Measurements from ENCODE around the gene IKBKE. TPM values are rescaled to one million over a fixed set of nuclear protein-coding genes. Genes with fewer than 3 reads are reported as not detected.
A peak's percentile ranks its signal among the peaks of the same experiment; 100 is the strongest.

The IKBKE gene
- total RNA-seq, 1 donor from 2014 or later, result 1.3 TPM

GRCh38 chr1:206537141-206537540 is 66.9 kb downstream of the IKBKE start:
- ATAC-seq (no peak), DNase-seq (ENCODE audit: low spot score) (no peak)

- DNase-seq (ENCODE audit: low spot score), result no peak
- no peak for ATAC-seq
These were observed 68.0 kb downstream of the IKBKE start for GRCh38 chr1:206538086-206538770.

- no peak for DNase-seq (ENCODE audit: low spot score)
- no peak for ATAC-seq
These were observed 68.8 kb downstream of the IKBKE start for GRCh38 chr1:206538901-206539640.

GRCh38 chr1:206540044-206540780 is 69.9 kb downstream of the IKBKE start:
- peak; percentile 90 for ATAC-seq
- peak; percentile 98 for DNase-seq (ENCODE audit: low spot score)

- ATAC-seq, result no peak
- DNase-seq (ENCODE audit: low spot score), result no peak
These were observed 71.1 kb downstream of the IKBKE start for GRCh38 chr1:206541236-206541833.

GRCh38 chr1:206544562-206545257 is 74.4 kb downstream of the IKBKE start:
- ATAC-seq, result peak; percentile 67

GRCh38 chr1:206545351-206545750 is 75.1 kb downstream of the IKBKE start:
- no peak for ATAC-seq
- DNase-seq (ENCODE audit: low spot score), result no peak

More at GRCh38 chr1:206544562-206545257, 74.4 kb downstream of the IKBKE start:
- DNase-seq (ENCODE audit: low spot score), result peak; percentile 75

Other genes with a start within 250 kb of the IKBKE start
- 13.1 TPM for gene RASSF5, start 37.1 kb downstream of the IKBKE start, total RNA-seq
- gene EIF2D, start 142.0 kb downstream of the IKBKE start, total RNA-seq, result 19.2 TPM
- 4.4 TPM for gene DYRK3, start 165.1 kb downstream of the IKBKE start, total RNA-seq
- 41.0 TPM for gene MAPKAPK2, start 214.4 kb downstream of the IKBKE start, total RNA-seq